ENCODE results near the gene BRD9.
"Not testable (repeated sequence)": the region's sequence is repeated elsewhere in the genome, so short reads cannot be mapped to it uniquely, and the experiment has no call there.

BRD9 gene

GRCh38 chr5:892394-893136 is at the start of gene BRD9, which contains the start of gene TRIP13:
Gene BRD9, minus strand, starts transcription at chr5:892801. Its CDS starts 144 bp downstream, at chr5:892657.
Gene TRIP13, plus strand, starts transcription at chr5:892884. Its CDS starts 115 bp downstream, at chr5:892999.
- DNase-seq = peak; percentile 67

GRCh38 chr5:940741-941140 is 48.1 kb upstream of the BRD9 start:
- DNase-seq = not testable (repeated sequence)

GRCh38 chr5:939368-939767 is 46.8 kb upstream of the BRD9 start:
- DNase-seq = no peak

GRCh38 chr5:937151-937924 is 44.7 kb upstream of the BRD9 start:
- no peak for DNase-seq

GRCh38 chr5:936149-937144 is 43.8 kb upstream of the BRD9 start:
- no peak for DNase-seq

- DNase-seq = no peak
Observed at GRCh38 chr5:935510-936084, 43.0 kb upstream of the BRD9 start.

GRCh38 chr5:934381-934967 is 41.9 kb upstream of the BRD9 start:
- DNase-seq = not testable (repeated sequence)

GRCh38 chr5:933951-934350 is 41.4 kb upstream of the BRD9 start:
- DNase-seq = not testable (repeated sequence)

- no peak for DNase-seq
Observed at GRCh38 chr5:933251-933861, 40.8 kb upstream of the BRD9 start.

- no peak for DNase-seq
Observed at GRCh38 chr5:932628-933250, 40.1 kb upstream of the BRD9 start.

GRCh38 chr5:932151-932627 is 39.6 kb upstream of the BRD9 start:
- DNase-seq = no peak

GRCh38 chr5:931570-932145 is 39.1 kb upstream of the BRD9 start:
- DNase-seq = no peak

- DNase-seq = no peak
Observed at GRCh38 chr5:930866-931265, 38.3 kb upstream of the BRD9 start.

GRCh38 chr5:929596-929995 is 37.0 kb upstream of the BRD9 start:
- no peak for DNase-seq

GRCh38 chr5:929182-929581 is 36.6 kb upstream of the BRD9 start:
- not testable (repeated sequence) for DNase-seq

- DNase-seq = no peak
Observed at GRCh38 chr5:927172-928015, 34.8 kb upstream of the BRD9 start.

- no peak for DNase-seq
Observed at GRCh38 chr5:926417-927171, 34.0 kb upstream of the BRD9 start.

GRCh38 chr5:923281-923873 is 30.8 kb upstream of the BRD9 start:
- DNase-seq = peak; percentile 52
